SK-N-SH treated with all-trans-retinoic acid at 6 μM for 48 hours (cell line): ENCODE data around the gene CDX1.

Experiments used
- ATAC-seq: fragments of 200-7000 bp; cut with Tn5 transposase; 3 replicates; pipeline ENCODE4 v1.9.1; 2020; ENCODE audit warnings: mild to moderate bottlenecking, moderate library complexity
- ARNTL ChIP-seq: fragments of 450-650 bp; formaldehyde crosslinking; IDR thresholded peaks from 2 replicates; pipeline ENCODE4 v1.5.0; 2020; ENCODE audit warnings: low read depth, mild to moderate bottlenecking, moderate library complexity, borderline replicate concordance
- BACH2 ChIP-seq: fragments of 250-450 bp; sonication (Bioruptor Pico); IDR thresholded peaks from 2 replicates; pipeline ENCODE4 v1.9.0; 2021; ENCODE audit warnings: mild to moderate bottlenecking, borderline replicate concordance
- CREB5 ChIP-seq: fragments of 250-450 bp; sonication (Bioruptor Pico); IDR thresholded peaks from 2 replicates; pipeline ENCODE4 v1.5.1; 2020; ENCODE audit warnings: low read depth, mild to moderate bottlenecking, moderate library complexity
- CSDC2 ChIP-seq: fragments of 250-450 bp; sonication (Bioruptor Pico); IDR thresholded peaks from 2 replicates; pipeline ENCODE4 v1.5.0; 2020; ENCODE audit warnings: mild to moderate bottlenecking, moderate library complexity
- CSRNP3 ChIP-seq: fragments of 250-450 bp; sonication (Bioruptor Pico); IDR thresholded peaks from 2 replicates; pipeline ENCODE4 v1.5.1; 2021; ENCODE audit warnings: mild to moderate bottlenecking, moderate library complexity
- ESRRG ChIP-seq: fragments of 250-450 bp; sonication (Bioruptor Pico); IDR thresholded peaks from 2 replicates; pipeline ENCODE4 v1.6.1; 2021; ENCODE audit warnings: mild to moderate bottlenecking
- GLIS3 ChIP-seq: fragments of 250-450 bp; sonication (Bioruptor Pico); IDR thresholded peaks from 2 replicates; pipeline ENCODE4 v1.5.0; 2020; ENCODE audit warnings: mild to moderate bottlenecking, moderate library complexity
- ISL1 ChIP-seq: fragments of 250-450 bp; sonication (Bioruptor Pico); IDR thresholded peaks from 2 replicates; pipeline ENCODE4 v2.1.2; 2022; ENCODE audit warnings: mild to moderate bottlenecking, moderate library complexity
- OSR1 ChIP-seq: fragments of 250-450 bp; sonication (Bioruptor Pico); IDR thresholded peaks from 2 replicates; pipeline ENCODE4 v1.8.0; 2022; ENCODE audit warnings: moderate library complexity, mild to moderate bottlenecking, inconsistent platforms
- POU6F1 ChIP-seq: fragments of 250-450 bp; sonication (Bioruptor Pico); IDR thresholded peaks from 2 replicates; pipeline ENCODE4 v1.8.0; 2021; ENCODE audit warnings: low read depth, mild to moderate bottlenecking, moderate library complexity, borderline replicate concordance
- PPARA ChIP-seq: fragments of 250-450 bp; sonication (Bioruptor Pico); IDR thresholded peaks from 2 replicates; pipeline ENCODE4 v1.5.0; 2020; ENCODE audit warnings: mild to moderate bottlenecking, borderline replicate concordance
- RARB ChIP-seq: fragments of 250-450 bp; sonication (Bioruptor Pico); IDR thresholded peaks from 2 replicates; pipeline ENCODE4 v1.8.0; 2021; ENCODE audit warnings: mild to moderate bottlenecking, moderate library complexity
- SNAI2 ChIP-seq: fragments of 250-450 bp; sonication (Bioruptor Pico); IDR thresholded peaks from 2 replicates; pipeline ENCODE4 v1.5.0; 2020; ENCODE audit warnings: mild to moderate bottlenecking, moderate library complexity
- TCF4 ChIP-seq: fragments of 250-450 bp; sonication (Bioruptor Pico); IDR thresholded peaks from 2 replicates; pipeline ENCODE4 v1.8.0; 2021; ENCODE audit warnings: mild to moderate bottlenecking, moderate library complexity, borderline replicate concordance
- TOX ChIP-seq: fragments of 250-450 bp; sonication (Bioruptor Pico); IDR thresholded peaks from 2 replicates; pipeline ENCODE4 v1.8.0; 2021; ENCODE audit warnings: mild to moderate bottlenecking, moderate library complexity, borderline replicate concordance
- ZC3H10 ChIP-seq: fragments of 250-450 bp; sonication (Bioruptor Pico); IDR thresholded peaks from 2 replicates; pipeline ENCODE4 v1.5.1; 2021; ENCODE audit warnings: mild to moderate bottlenecking, moderate library complexity
- ZFP3 ChIP-seq: fragments of 250-450 bp; sonication (Bioruptor Pico); IDR thresholded peaks from 2 replicates; pipeline ENCODE4 v1.5.0; 2020; ENCODE audit warnings: mild to moderate bottlenecking, moderate library complexity
- ZFP30 ChIP-seq: fragments of 450-650 bp; formaldehyde crosslinking; IDR thresholded peaks from 2 replicates; pipeline ENCODE4 v1.5.0; 2022; ENCODE audit warnings: mild to moderate bottlenecking, moderate library complexity
- ZNF565 ChIP-seq: fragments of 450-650 bp; formaldehyde crosslinking; conservative IDR thresholded peaks from 2 replicates; pipeline ENCODE4 v1.5.0; 2020; ENCODE audit warnings: low read depth, mild to moderate bottlenecking, moderate library complexity
- ZNF70 ChIP-seq: fragments of 450-650 bp; formaldehyde crosslinking; IDR thresholded peaks from 2 replicates; pipeline ENCODE4 v1.5.0; 2020; ENCODE audit warnings: mild to moderate bottlenecking, moderate library complexity
- ZNF8 ChIP-seq: fragments of 450-650 bp; formaldehyde crosslinking; IDR thresholded peaks from 2 replicates; pipeline ENCODE4 v1.5.0; 2020; ENCODE audit warnings: mild to moderate bottlenecking, moderate library complexity
- TF ChIP-seq, protein P1 (sequence below): fragments of 250-450 bp; sonication (Bioruptor Pico); IDR thresholded peaks from 2 replicates; pipeline ENCODE4 v1.5.0; 2020; ENCODE audit warnings: mild to moderate bottlenecking, moderate library complexity
- TF ChIP-seq, protein P2 (sequence below): fragments of 250-450 bp; sonication (Bioruptor Pico); IDR thresholded peaks from 2 replicates; pipeline ENCODE4 v1.8.0; 2020; ENCODE audit warnings: mild to moderate bottlenecking, moderate library complexity, borderline replicate concordance

CDX1 gene

GRCh38 chr5:150204590-150204960 is 38.0 kb downstream of the CDX1 start:
- no peak for ATAC-seq
- TF ChIP-seq, protein P1, sequence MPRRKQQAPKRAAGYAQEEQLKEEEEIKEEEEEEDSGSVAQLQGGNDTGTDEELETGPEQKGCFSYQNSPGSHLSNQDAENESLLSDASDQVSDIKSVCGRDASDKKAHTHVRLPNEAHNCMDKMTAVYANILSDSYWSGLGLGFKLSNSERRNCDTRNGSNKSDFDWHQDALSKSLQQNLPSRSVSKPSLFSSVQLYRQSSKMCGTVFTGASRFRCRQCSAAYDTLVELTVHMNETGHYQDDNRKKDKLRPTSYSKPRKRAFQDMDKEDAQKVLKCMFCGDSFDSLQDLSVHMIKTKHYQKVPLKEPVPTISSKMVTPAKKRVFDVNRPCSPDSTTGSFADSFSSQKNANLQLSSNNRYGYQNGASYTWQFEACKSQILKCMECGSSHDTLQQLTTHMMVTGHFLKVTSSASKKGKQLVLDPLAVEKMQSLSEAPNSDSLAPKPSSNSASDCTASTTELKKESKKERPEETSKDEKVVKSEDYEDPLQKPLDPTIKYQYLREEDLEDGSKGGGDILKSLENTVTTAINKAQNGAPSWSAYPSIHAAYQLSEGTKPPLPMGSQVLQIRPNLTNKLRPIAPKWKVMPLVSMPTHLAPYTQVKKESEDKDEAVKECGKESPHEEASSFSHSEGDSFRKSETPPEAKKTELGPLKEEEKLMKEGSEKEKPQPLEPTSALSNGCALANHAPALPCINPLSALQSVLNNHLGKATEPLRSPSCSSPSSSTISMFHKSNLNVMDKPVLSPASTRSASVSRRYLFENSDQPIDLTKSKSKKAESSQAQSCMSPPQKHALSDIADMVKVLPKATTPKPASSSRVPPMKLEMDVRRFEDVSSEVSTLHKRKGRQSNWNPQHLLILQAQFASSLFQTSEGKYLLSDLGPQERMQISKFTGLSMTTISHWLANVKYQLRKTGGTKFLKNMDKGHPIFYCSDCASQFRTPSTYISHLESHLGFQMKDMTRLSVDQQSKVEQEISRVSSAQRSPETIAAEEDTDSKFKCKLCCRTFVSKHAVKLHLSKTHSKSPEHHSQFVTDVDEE: no peak
- TF ChIP-seq ZFP30 (CRISPR knock-in tag): no peak
- no peak for TF ChIP-seq PPARA (CRISPR knock-in tag)
- no peak for TF ChIP-seq SNAI2
- no peak for TF ChIP-seq CREB5 (CRISPR knock-in tag)
- no peak for TF ChIP-seq ZNF565
- no peak for TF ChIP-seq ZC3H10
- no peak for TF ChIP-seq ARNTL (CRISPR knock-in tag)
- no peak for TF ChIP-seq ZNF70 (CRISPR knock-in tag)
- TF ChIP-seq CSDC2 (CRISPR knock-in tag): no peak
- no peak for TF ChIP-seq GLIS3 (CRISPR knock-in tag)
- no peak for TF ChIP-seq CSRNP3 (CRISPR knock-in tag)
- no peak for TF ChIP-seq BACH2 (CRISPR knock-in tag)
- no peak for TF ChIP-seq ISL1 (CRISPR knock-in tag)
- TF ChIP-seq RARB (CRISPR knock-in tag): no peak

DNA sequence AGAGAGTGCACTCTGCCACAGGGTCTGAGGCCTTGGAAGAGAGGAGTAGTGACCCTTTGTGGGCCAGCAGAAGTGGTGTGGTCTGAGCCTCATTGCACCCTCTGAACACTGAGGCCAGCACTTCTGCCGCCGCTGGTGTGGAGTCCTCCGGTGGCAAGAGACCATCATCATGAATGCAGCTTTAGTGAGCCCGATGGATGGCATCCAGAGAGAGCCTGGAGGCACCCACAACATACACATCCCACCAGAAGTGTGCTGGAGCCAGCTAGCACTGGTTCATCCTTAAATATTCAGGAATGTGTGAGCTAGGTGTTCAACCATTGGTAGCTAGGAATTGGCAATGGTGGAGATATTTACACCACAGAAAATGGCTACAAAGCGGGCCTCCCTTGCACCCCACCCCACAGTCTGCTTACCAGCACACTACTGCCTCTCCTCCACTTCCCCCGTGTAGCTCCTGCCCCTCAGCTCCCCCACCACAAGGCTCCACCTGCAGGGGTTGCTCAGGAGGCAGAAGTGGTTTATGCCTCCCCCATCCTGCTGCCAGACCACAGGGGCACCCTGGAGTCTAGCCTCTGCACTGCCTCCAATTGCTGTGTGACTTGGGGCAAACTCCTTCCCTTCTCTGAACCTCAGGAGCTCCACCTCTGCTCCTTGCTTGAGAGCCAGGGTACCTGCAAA is 39.7 kb downstream of the CDX1 start:
- TF ChIP-seq ISL1 (CRISPR knock-in tag) (no peak), OSR1 (no peak), ZC3H10 (no peak), TCF4 (CRISPR knock-in tag) (no peak), ZFP30 (CRISPR knock-in tag) (no peak), ZNF565 (no peak), RARB (CRISPR knock-in tag) (no peak), ZNF8 (CRISPR knock-in tag) (no peak), ZNF70 (CRISPR knock-in tag) (no peak), GLIS3 (CRISPR knock-in tag) (no peak), TOX (CRISPR knock-in tag) (no peak), PPARA (CRISPR knock-in tag) (no peak), POU6F1 (no peak), ESRRG (CRISPR knock-in tag) (no peak), BACH2 (CRISPR knock-in tag) (no peak), CREB5 (CRISPR knock-in tag) (no peak), SNAI2 (no peak), ZFP3 (CRISPR knock-in tag) (no peak)
- TF ChIP-seq, protein P1: no peak
- TF ChIP-seq, protein P2, sequence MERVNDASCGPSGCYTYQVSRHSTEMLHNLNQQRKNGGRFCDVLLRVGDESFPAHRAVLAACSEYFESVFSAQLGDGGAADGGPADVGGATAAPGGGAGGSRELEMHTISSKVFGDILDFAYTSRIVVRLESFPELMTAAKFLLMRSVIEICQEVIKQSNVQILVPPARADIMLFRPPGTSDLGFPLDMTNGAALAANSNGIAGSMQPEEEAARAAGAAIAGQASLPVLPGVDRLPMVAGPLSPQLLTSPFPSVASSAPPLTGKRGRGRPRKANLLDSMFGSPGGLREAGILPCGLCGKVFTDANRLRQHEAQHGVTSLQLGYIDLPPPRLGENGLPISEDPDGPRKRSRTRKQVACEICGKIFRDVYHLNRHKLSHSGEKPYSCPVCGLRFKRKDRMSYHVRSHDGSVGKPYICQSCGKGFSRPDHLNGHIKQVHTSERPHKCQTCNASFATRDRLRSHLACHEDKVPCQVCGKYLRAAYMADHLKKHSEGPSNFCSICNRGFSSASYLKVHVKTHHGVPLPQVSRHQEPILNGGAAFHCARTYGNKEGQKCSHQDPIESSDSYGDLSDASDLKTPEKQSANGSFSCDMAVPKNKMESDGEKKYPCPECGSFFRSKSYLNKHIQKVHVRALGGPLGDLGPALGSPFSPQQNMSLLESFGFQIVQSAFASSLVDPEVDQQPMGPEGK: no peak
- ATAC-seq: no peak
